Measurements from ENCODE around the gene EPHA3. TPM values are rescaled to one million over a fixed set of nuclear protein-coding genes. Genes with fewer than 3 reads are reported as not detected.

EPHA3 gene
- total and polyA plus RNA-seq, 4 donors, result 0.44 to 2.7 (median 1.2) TPM

- H3K9me3 ChIP-seq (ENCODE audit: control insufficient read depth in 4 of 4, low read length in 3 of 4), result no peaks in the 10 kb centered on the region
- no peak overlapping the region for H3K9ac ChIP-seq (ENCODE audit: low read depth in 1 of 2, low read length in 2 of 2)
- no peaks in the 10 kb centered on the region for H3K27me3 ChIP-seq (ENCODE audit: control insufficient read depth in 4 of 4, insufficient read depth in 4 of 4, low read length in 3 of 4)
- no peak for DNase-seq (ENCODE audit: low spot score)
- H3K4me1 ChIP-seq (ENCODE audit: control insufficient read depth in 4 of 4, insufficient read depth in 4 of 4, low read length in 3 of 4), result no peaks in the 10 kb centered on the region
- no peak overlapping the region for H3K4me3 ChIP-seq (ENCODE audit: low read depth in 1 of 3, low read length in 3 of 3)
- WGBS, result 62% methylated on average over 1 of the region's 1 CpG
- H3K36me3 ChIP-seq (ENCODE audit: control insufficient read depth in 4 of 4, insufficient read depth in 3 of 4, low read depth in 1 of 4, low read length in 3 of 4), result no peaks in the 10 kb centered on the region
- H3K27ac ChIP-seq (ENCODE audit: low read depth in 1 of 2, low read length in 2 of 2), result no peak overlapping the region
- no peak for TF ChIP-seq ATF3 (IDR thresholded peaks at IDR 0.05)
- TF ChIP-seq FOXA1 (IDR thresholded peaks at IDR 0.05), result no peak
- TF ChIP-seq EGR1 (IDR thresholded peaks at IDR 0.05; ENCODE audit: low read depth in 2 of 2), result no peak
- no peak for TF ChIP-seq RXRA (IDR thresholded peaks at IDR 0.05)
- TF ChIP-seq NR2F2 (IDR thresholded peaks at IDR 0.05), result no peak
- no peak for TF ChIP-seq SP1 (IDR thresholded peaks at IDR 0.05)
- no peak for TF ChIP-seq JUND (IDR thresholded peaks at IDR 0.05)
Observed at GRCh38 chr3:89260721-89261120, 153.3 kb downstream of the EPHA3 start.

GRCh38 chr3:89261673-89262072, 154.3 kb downstream of the EPHA3 start:
- Histone ChIP-seq H3K4me3 (ENCODE audit: low read depth in 1 of 3, low read length in 3 of 3) (no peak overlapping the region), H3K27me3 (ENCODE audit: control insufficient read depth in 4 of 4, insufficient read depth in 4 of 4, low read length in 3 of 4) (no peaks in the 10 kb centered on the region), H3K27ac (ENCODE audit: low read depth in 1 of 2, low read length in 2 of 2) (no peak overlapping the region), H3K36me3 (ENCODE audit: control insufficient read depth in 4 of 4, insufficient read depth in 3 of 4, low read depth in 1 of 4, low read length in 3 of 4) (no peaks in the 10 kb centered on the region), H3K9ac (ENCODE audit: low read depth in 1 of 2, low read length in 2 of 2) (no peak overlapping the region), H3K4me1 (ENCODE audit: control insufficient read depth in 4 of 4, insufficient read depth in 4 of 4, low read length in 3 of 4) (no peaks in the 10 kb centered on the region), H3K9me3 (ENCODE audit: control insufficient read depth in 4 of 4, low read length in 3 of 4) (no peaks in the 10 kb centered on the region)
- TF ChIP-seq SP1 (IDR thresholded peaks at IDR 0.05) (no peak), CTCF (IDR thresholded peaks at IDR 0.05; ENCODE audit: low read depth, low read length, missing input control) (no peak), ATF3 (IDR thresholded peaks at IDR 0.05) (no peak), YY1 (IDR thresholded peaks at IDR 0.05) (no peak), MAX (IDR thresholded peaks at IDR 0.05) (no peak), HNF4A (conservative IDR thresholded peaks at IDR 0.05) (no peak), ZBTB33 (IDR thresholded peaks at IDR 0.05) (no peak), FOXA2 (IDR thresholded peaks at IDR 0.05) (no peak), REST (IDR thresholded peaks at IDR 0.05) (no peak), RAD21 (IDR thresholded peaks at IDR 0.05) (no peak), JUND (IDR thresholded peaks at IDR 0.05) (no peak), FOXA1 (IDR thresholded peaks at IDR 0.05) (no peak)
- 87% methylated on average over 4 of the region's 4 CpGs for WGBS
- no peak for DNase-seq (ENCODE audit: low spot score)

Measured in liver (tissue), 9 donors.